Lower leg skin (tissue), 4 donors: ENCODE results near the gene DAND5. TPM values are rescaled to one million over a fixed set of nuclear protein-coding genes. Genes with fewer than 3 reads are reported as not detected.
A peak's percentile ranks its signal among the peaks of the same experiment; 100 is the strongest.

Experiments
- DNase-seq, 2 donors: peaks; one replicate each; pipeline ENCODE4 v3.0.0-alpha.2; 2019; ENCODE audit warnings: low spot score in 2 of 2
- H3K4me3 ChIP-seq: fragments of 200-600 bp; sonication (generic); 2 replicates; pipeline ENCODE4 v1.5.1; 2017; ENCODE audit warnings: mild to moderate bottlenecking, low read depth; ENCODE audit not compliant: poor library complexity, severe bottlenecking
- POLR2A ChIP-seq, 2 donors: fragments of 450-650 bp; IDR thresholded peaks; one replicate each; pipeline ENCODE4 v1.6.1; 2016 to 2017; ENCODE audit warnings: antibody characterized with exemption in 2 of 2, mild to moderate bottlenecking in 1 of 2, moderate library complexity in 1 of 2
- WGBS, 2 donors: methylation state at CpG; one replicate each; pipeline ENCODE4 v1.1.5; 2018; 5-methylcytosine and 5-hydroxymethylcytosine counted together
- intact Hi-C: fragments of 100-400 bp; cut with DNase I; formaldehyde crosslinking; loops from one replicate; pipeline ENCODE4 v1.15.0; 2023; ENCODE audit warnings: low total_unique reads
- total RNA-seq, 4 donors: library from RNA; depleted of rRNA; stranded (reverse); fragments of >200 nt; gene quantifications; one replicate each; pipeline ENCODE4 v1.1.0, GENCODE V29; 2016
- TF ChIP-seq, protein P1 (sequence below), 3 donors: fragments of 450-650 bp; IDR thresholded peaks; one replicate each; pipeline ENCODE4 v1.5.1; 2016; ENCODE audit warnings: antibody characterized with exemption in 3 of 3, mild to moderate bottlenecking in 3 of 3, moderate library complexity in 2 of 3

Gene DAND5
- total RNA-seq, 4 donors from 2014 or later: 0.32 TPM; not detected in 3

DNA sequence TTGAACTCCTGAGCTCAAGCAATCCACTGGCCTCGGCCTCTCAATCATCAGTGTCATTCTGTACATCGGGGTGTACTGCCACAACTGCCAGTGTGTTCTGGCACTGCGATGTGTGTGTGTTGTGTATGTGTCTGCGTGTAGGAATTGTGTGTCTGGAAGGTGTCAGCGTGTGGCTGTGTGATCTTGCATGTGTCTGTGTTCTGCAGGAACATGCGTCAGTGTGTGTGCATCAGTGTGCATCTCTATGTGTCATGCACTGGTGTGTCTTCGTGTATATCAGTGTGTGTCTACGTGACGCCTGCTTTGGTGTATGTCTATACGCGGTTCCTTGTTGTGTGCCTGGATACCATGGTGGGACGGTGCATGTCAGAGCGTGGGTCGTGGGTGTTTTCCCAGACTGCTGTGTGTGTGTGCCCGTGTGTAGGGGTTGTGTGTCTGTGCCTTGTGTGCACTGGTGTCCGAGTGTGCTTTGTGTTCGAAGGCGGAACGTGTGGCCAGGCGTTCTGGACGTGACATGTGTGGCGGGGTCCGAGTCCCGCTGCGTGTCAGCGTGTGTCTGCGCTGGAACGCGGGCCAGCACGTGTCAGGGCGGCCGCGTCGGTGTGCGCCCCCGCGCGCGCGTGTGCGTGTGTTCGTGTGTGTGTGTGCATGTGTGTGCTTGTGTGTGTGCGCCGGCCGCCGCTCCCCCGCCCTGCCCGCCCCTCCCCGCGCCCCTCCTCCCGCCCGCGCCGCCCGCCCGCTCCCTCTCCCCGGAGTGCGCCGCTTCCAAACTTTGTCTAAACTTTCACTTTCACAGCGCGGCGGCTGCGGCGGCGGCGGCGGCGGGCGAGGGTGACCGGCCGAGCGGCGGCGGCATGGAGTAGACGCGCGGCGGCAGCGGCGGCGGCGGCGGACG lies 25.6 kb downstream of the DAND5 start, which contains the start of gene NFIX:
Gene NFIX, plus strand, starts transcription at position 775 of the 895 bp plus-strand sequence. CDS start 363 bp downstream, outside the sequence.
- WGBS, 2 donors: 11 to 40% methylated on average over 14 to 57 of the region's 84 CpGs
- intact Hi-C loops: no loop called here
- DNase-seq: peak in 1 of 2 donors; percentile 95
- TF ChIP-seq POLR2A (IDR thresholded peaks at IDR 0.05): no peak
- TF ChIP-seq, protein P1, sequence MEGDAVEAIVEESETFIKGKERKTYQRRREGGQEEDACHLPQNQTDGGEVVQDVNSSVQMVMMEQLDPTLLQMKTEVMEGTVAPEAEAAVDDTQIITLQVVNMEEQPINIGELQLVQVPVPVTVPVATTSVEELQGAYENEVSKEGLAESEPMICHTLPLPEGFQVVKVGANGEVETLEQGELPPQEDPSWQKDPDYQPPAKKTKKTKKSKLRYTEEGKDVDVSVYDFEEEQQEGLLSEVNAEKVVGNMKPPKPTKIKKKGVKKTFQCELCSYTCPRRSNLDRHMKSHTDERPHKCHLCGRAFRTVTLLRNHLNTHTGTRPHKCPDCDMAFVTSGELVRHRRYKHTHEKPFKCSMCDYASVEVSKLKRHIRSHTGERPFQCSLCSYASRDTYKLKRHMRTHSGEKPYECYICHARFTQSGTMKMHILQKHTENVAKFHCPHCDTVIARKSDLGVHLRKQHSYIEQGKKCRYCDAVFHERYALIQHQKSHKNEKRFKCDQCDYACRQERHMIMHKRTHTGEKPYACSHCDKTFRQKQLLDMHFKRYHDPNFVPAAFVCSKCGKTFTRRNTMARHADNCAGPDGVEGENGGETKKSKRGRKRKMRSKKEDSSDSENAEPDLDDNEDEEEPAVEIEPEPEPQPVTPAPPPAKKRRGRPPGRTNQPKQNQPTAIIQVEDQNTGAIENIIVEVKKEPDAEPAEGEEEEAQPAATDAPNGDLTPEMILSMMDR (IDR thresholded peaks at IDR 0.05): peak in 1 of 3 donors; percentile 6
- H3K4me3 ChIP-seq: peak within 1 kb of the TSS; percentile 60

DNA sequence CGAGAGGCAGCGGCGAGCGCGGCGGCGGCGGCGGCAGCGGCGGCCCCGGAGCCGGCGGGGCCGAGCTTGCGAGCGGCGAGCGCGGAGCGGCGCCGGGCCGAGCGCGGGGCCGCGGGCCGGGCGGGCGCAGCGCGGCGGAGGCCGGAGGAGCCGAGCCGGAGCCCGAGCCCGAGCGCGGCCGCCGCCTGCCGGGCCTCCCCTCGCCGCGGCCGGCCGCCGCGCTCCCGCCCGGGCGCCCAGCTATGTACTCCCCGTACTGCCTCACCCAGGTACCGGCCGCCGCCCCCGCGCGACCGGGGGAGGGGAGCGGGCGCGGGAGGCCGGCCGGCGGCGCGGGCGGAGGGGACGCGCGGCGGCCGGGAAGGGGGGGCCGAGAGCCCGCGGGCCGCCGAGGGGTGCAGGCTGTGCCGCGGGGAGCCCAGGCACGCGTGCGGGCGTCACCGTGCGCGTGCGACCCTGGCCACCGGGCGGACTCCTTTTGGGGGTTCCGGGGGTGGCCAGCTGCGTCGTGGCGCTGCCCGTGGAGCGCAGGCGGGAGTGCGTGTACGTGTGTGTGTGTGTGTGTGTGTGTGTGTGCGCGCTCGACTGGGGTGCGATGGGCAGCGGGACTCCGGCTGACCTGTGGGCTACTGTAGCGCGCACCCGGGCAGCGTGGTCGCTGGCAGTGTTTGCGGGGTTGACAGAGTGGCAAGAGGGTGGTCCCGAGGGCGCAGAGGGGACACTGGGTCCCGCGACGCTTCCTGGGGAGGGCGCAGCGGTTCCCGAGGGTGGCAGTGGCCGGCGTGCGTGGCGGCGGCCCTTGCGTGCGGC lies 26.4 kb downstream of the DAND5 start:
- WGBS, 2 donors: 0 to 1% methylated on average over 32 to 65 of the region's 129 CpGs
- peak overlapping the region; percentile 60 for H3K4me3 ChIP-seq
- TF ChIP-seq, protein P1 (IDR thresholded peaks at IDR 0.05): no peak
- no peak for TF ChIP-seq POLR2A (IDR thresholded peaks at IDR 0.05)
- DNase-seq: peak in 1 of 2 donors; percentile 88
- intact Hi-C loops: no loop called here

DNA sequence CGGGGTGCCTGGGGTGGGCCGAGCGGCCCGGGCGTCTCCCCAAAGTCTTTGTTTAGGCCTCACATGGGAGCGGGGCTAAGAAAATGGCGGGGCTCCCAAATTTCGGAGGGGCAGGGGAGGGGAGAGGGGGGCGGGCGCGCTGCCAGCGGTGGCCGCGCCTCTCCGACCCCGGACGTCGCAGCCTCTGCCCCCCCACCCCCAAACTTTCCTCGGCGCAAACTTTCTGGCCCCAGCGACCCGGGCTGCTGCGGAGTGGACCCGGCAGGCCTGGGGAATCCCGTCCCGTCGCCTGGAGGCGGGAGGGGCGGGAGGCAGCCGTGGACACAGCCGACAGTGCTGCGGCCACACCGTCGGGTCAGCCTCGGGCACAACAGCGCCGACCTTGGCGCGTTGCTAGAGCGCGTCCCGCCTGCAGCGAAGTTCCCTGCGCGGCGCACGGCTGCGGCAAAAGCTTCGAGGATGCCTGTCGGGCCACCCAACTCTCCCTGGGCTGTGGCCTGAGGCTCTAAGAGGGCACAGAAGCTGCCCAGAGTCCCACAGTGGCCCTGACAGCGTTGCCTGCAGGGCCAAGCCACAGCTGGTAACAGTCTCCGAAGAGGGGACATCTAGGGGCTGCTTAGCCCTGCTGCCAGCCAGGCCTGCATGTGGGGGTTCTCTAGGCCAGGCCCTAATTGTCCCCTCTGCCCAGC lies 27.2 kb downstream of the DAND5 start:
- intact Hi-C loops: no loop called here
- WGBS, 2 donors: 4 to 40% methylated on average over 1 to 11 of the region's 52 CpGs
- TF ChIP-seq POLR2A (IDR thresholded peaks at IDR 0.05): no peak
- TF ChIP-seq, protein P1 (IDR thresholded peaks at IDR 0.05): no peak
- DNase-seq: peak in 1 of 2 donors; percentile 90
- H3K4me3 ChIP-seq: peak overlapping the region; percentile 60

DNA sequence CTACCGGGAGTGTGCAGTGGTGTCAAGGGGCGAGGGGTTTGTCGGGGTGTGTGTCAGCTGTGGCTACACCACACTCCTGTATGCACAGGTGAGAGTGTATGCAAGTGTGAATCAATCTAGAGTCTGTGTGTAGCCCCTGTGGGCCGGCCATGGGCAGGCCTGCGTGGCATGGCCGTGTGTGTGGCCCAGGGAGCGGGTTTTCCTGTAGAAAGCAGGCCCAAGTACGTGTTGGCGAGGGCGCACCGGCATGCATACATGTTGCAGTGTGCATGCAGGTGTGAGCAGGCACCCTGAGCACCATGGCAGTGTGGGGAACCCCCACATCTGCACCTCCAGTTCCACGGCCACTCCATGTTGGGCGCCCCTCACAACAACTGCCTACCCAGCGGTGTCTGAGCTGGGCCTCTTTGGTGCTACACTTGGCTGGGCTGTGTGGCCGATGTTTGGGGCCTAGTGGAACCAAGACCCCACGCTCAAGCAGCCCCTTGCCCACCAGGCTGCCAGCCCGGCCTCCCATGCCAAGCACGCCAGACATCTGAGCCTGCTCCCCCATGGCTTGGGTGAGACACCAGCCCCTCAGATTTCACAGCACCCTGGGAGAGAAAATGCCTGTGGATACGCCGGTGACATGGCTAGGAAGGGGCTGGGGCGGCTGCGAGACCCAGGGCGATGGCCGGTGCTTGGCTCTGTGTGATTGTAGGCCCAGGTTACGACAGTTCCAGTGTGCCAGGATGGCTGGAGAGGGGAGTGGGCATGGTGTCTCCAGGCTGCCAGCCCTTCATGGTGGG lies 28.0 kb downstream of the DAND5 start:
- intact Hi-C loops: no loop called here
- no peak for DNase-seq
- TF ChIP-seq, protein P1 (IDR thresholded peaks at IDR 0.05): no peak
- TF ChIP-seq POLR2A (IDR thresholded peaks at IDR 0.05): no peak
- WGBS, 2 donors: 45 to 55% methylated on average over 9 to 21 of the region's 25 CpGs
- peak overlapping the region; percentile 60 for H3K4me3 ChIP-seq
